SK-N-SH (cell line): ENCODE results near the gene PLGRKT.

Experiments
- ELF1 ChIP-seq: IDR thresholded peaks from 2 replicates; pipeline ENCODE4 v1.4.0; 2012
- GATA2 ChIP-seq: sonication (generic); formaldehyde crosslinking; IDR thresholded peaks from 2 replicates; pipeline ENCODE4 v1.5.0; 2020; ENCODE audit warnings: mild to moderate bottlenecking, missing genetic modification reagents
- MAX ChIP-seq: IDR thresholded peaks from 2 replicates; pipeline ENCODE4 v1.4.0; 2012; ENCODE audit warnings: low read depth
- MXI1 ChIP-seq: IDR thresholded peaks from 2 replicates; pipeline ENCODE4 v1.6.1; 2012; ENCODE audit warnings: mild to moderate bottlenecking, low read depth, low read length, improper control_type of control experiment
- POLR2AphosphoS5 ChIP-seq: IDR thresholded peaks from 2 replicates; pipeline ENCODE4 v1.6.1; 2012; ENCODE audit warnings: low read depth, low read length
- RAD21 ChIP-seq: IDR thresholded peaks from 2 replicates; pipeline ENCODE4 v1.6.1; 2012; ENCODE audit warnings: mild to moderate bottlenecking, low read length
- REST ChIP-seq: IDR thresholded peaks from 2 replicates; pipeline ENCODE4 v1.6.1; 2012; ENCODE audit warnings: mild to moderate bottlenecking, low read depth, low read length, moderate library complexity
- RFX5 ChIP-seq: IDR thresholded peaks from 2 replicates; pipeline ENCODE4 v1.6.1; 2012; ENCODE audit warnings: mild to moderate bottlenecking, improper control_type of control experiment, low read length
- SIN3A ChIP-seq: IDR thresholded peaks from 2 replicates; pipeline ENCODE4 v1.6.1; 2012; ENCODE audit warnings: low read depth, mild to moderate bottlenecking, low read length, moderate library complexity, borderline replicate concordance
- TAF1 ChIP-seq: IDR thresholded peaks from 2 replicates; pipeline ENCODE4 v1.6.1; 2012; ENCODE audit warnings: low read depth, mild to moderate bottlenecking, low read length, moderate library complexity, borderline replicate concordance
- TEAD4 ChIP-seq: IDR thresholded peaks from 2 replicates; pipeline ENCODE4 v1.4.0; 2012; ENCODE audit warnings: mild to moderate bottlenecking, borderline replicate concordance; ENCODE audit not compliant: insufficient read depth
- USF2 ChIP-seq: fragments of 150-350 bp; IDR thresholded peaks from 2 replicates; pipeline ENCODE4 v1.6.1; 2017; ENCODE audit warnings: antibody characterized with exemption, low read length, low read depth, borderline replicate concordance
- TF ChIP-seq, protein P1 (sequence below): fragments of 200-600 bp; sonication (generic); IDR thresholded peaks from 2 replicates; pipeline ENCODE4 v1.6.1; 2017; ENCODE audit warnings: antibody characterized with exemption, mild to moderate bottlenecking, moderate library complexity
- TF ChIP-seq, protein P2 (sequence below): IDR thresholded peaks from 2 replicates; pipeline ENCODE4; 2012

DNA sequence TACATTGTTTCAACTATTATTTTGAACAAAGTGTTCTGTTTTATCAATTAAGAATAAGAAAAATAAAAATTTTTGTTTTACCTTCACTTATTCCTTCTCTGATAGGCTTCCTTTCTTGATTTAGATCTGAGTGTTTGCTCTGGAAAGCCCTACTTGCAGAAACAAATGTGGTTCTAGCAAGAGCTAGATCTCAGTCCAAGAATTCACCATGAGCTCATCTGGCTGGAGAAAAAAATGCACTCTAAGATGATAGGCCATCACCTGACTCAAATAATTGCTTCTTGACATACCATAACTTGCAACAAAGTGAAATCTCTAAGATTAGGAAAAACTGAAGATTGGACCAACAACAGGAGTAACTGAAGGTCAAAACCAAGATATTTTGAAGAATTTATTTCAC, 126.9 kb downstream of the PLGRKT start:
- no peak for TF ChIP-seq POLR2AphosphoS5
- TF ChIP-seq, protein P1, sequence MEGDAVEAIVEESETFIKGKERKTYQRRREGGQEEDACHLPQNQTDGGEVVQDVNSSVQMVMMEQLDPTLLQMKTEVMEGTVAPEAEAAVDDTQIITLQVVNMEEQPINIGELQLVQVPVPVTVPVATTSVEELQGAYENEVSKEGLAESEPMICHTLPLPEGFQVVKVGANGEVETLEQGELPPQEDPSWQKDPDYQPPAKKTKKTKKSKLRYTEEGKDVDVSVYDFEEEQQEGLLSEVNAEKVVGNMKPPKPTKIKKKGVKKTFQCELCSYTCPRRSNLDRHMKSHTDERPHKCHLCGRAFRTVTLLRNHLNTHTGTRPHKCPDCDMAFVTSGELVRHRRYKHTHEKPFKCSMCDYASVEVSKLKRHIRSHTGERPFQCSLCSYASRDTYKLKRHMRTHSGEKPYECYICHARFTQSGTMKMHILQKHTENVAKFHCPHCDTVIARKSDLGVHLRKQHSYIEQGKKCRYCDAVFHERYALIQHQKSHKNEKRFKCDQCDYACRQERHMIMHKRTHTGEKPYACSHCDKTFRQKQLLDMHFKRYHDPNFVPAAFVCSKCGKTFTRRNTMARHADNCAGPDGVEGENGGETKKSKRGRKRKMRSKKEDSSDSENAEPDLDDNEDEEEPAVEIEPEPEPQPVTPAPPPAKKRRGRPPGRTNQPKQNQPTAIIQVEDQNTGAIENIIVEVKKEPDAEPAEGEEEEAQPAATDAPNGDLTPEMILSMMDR = no peak
- TF ChIP-seq, protein P2, sequence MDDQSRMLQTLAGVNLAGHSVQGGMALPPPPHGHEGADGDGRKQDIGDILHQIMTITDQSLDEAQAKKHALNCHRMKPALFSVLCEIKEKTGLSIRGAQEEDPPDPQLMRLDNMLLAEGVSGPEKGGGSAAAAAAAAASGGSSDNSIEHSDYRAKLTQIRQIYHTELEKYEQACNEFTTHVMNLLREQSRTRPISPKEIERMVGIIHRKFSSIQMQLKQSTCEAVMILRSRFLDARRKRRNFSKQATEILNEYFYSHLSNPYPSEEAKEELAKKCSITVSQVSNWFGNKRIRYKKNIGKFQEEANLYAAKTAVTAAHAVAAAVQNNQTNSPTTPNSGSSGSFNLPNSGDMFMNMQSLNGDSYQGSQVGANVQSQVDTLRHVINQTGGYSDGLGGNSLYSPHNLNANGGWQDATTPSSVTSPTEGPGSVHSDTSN = no peak
- TF ChIP-seq MAX = no peak
- TF ChIP-seq RAD21 = no peak
- no peak for TF ChIP-seq REST
- TF ChIP-seq ELF1 = no peak
- no peak for TF ChIP-seq TEAD4
- TF ChIP-seq MXI1 = no peak
- TF ChIP-seq GATA2 (CRISPR knock-in tag) = no peak
- TF ChIP-seq TAF1 = no peak
- TF ChIP-seq USF2 = no peak
- TF ChIP-seq RFX5 = no peak
- TF ChIP-seq SIN3A = no peak
